ENCODE measurements around the gene RHOA.
"Not testable (repeated sequence)": the region's sequence is repeated elsewhere in the genome, so short reads cannot be mapped to it uniquely, and the experiment has no call there.

Gene RHOA

DNA sequence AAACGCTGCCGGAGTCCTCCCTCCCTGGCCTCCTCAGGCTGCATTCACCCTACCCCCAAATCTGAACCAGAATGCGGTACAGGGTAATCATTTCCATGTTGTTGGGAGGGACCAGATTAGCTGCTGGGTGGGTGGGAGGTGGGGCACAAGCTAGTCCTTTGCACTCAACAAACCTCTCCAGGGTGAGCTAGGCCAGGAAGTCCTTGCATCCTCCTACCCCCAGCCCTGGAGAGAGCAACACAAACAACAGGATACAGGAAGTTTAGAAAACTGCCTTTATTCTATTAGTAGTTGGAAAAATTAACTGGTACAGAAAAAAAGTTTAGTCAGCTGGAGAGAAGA, 52.9 kb downstream of the RHOA start:
- no peak for DNase-seq

DNA sequence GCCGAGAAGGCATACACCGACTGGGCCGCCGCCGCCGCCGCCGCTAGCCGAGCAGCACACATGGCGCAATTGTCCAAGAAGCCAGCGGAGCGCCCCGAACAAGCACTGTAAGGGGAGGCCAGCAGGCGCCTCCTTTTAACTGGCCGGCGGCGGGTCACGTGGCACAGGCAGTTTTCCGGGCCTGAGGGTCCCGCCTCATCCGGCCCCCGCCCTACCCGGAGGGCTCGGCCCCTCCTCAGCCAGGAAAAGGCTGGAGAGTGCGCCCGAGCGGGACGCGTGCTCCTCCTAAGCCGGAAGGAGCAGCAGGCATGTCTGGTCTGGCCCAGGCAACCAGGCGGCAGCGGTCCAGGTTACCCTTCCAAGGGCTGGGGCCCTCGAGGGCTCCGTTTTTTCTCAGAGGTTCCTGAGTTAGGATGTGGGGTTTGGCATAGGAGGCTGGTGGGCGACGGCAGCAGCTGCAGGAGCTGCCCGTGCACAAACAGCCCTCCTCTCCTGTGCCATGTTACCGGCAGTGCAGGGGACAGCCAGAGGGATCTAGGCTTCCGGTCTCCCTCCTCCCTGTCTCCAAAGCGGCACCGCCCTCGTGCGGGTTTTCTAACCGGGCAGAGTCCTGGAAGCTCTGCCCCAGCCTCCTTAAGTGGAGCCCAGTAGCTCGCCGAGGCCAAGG, 53.4 kb downstream of the RHOA start, which contains the start of gene GPX1:
Gene GPX1 (minus strand): TSS at position 137 of the 667 bp plus-strand sequence. CDS start 75 bp downstream, at position 62.
- DNase-seq: peak; percentile 81

DNA sequence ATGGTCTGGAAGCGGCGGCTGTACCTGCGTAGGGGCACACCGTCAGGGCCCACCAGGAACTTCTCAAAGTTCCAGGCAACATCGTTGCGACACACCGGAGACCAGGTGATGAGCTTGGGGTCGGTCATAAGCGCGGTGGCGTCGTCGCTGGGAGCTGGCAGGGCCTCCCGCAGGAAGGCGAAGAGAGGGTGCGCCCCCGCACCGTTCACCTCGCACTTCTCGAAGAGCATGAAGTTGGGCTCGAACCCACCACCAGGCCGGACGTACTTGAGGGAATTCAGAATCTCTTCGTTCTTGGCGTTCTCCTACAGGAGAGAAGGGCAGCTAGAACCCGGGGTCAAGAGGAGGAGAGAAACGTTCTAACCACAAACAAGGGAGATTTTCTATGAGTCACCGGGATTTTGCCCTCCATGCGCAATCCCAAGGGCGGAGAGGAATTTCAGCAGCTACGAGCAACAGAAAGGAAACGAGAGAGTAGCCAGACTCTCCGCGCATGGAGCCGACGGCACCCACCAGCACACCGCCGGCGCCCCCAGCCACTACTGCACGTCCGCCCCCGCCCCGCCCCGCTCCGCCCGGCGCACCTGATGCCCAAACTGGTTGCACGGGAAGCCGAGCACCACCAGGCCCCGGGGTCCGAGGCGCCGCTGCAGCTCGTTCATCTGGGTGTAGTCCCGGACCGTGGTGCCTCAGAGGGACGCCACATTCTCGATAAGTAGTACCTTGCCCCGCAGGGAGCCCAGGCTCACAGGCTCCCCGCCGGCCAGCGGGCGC, 54.1 kb downstream of the RHOA start:
- DNase-seq: not testable (repeated sequence)

DNA sequence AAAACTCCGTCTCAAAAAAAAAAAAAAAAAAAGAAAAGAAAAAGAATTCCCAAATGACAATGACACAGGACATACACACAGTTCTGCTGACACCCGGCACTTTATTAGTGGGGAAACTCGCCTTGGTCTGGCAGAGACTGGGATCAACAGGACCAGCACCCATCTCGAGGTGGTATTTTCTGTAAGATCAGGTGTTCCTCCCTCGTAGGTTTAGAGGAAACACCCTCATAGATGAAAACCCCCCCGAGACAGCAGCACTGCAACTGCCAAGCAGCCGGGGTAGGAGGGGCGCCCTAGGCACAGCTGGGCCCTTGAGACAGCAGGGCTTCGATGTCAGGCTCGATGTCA, 54.7 kb downstream of the RHOA start:
- not testable (repeated sequence) for DNase-seq

GRCh38 chr3:49352890-49353421, 58.8 kb downstream of the RHOA start:
- DNase-seq: no peak

GRCh38 chr3:49352281-49352680, 59.5 kb downstream of the RHOA start:
- DNase-seq: no peak

DNA sequence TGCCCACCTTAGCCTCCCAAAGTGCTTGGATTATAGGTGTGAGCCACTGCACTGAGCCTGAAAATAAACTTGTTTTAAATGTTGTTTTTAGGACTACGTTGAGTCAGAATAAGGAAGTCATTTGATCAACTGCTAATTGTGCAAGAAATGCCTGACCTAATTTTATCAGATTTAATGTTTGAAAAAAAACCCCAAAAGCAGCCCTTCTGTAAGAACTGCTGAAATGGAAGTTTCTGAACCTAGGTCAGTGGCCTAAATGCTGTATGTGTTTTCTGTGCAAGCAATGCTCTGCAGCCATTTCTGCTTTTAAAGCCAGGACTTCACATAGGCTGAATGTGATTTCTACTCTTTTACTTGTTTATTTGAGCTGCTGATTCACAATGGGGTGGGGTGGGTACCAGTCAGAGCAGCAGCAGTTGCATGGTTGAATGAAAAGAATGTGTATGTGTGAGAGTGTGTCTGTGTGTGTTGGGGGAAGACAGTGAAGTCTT, 60.2 kb downstream of the RHOA start:
- no peak for DNase-seq

- DNase-seq: no peak
These were observed 62.2 kb downstream of the RHOA start for GRCh38 chr3:49349348-49350114.

DNA sequence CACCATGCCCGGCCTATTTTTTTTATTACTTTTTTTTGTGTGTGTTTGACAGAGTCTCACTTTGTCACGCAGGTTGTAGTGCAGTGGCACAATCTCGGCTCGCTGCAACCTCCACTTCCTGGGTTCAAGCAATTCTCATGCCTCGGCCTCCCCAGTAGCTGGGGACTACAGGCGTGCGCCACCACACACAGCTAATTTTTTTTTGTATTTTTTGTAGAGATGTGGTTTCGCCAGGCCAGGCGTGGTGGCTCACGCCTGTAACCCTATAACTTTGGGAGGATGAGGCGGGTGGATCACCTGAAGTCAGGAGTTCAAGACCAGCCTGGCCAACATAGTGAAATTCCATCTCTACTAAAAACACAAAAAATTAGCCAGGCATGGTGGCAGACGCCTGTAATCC, 63.4 kb downstream of the RHOA start:
- DNase-seq: not testable (repeated sequence)

DNA sequence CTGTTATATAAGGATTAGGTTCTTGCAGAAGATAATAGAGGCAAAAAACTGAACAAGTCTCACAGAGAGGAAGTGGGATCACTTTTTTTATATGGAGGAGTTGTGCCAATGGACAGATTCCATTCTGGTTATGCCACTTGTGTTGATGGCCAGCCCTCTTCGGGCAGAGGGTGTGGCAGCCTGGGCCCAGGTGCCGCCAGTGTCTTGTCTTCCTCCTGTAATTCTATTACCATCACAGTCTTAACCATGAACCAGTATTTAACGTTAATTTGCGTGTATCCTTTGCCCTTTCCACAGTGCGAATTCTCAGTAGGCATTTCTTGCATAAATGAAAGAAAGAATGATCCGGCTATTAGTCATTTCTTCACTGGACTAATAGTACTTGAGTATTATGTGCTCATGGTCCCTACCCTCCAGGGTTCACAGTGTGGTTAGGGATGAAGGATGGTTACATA, 65.0 kb downstream of the RHOA start:
- no peak for DNase-seq

DNA sequence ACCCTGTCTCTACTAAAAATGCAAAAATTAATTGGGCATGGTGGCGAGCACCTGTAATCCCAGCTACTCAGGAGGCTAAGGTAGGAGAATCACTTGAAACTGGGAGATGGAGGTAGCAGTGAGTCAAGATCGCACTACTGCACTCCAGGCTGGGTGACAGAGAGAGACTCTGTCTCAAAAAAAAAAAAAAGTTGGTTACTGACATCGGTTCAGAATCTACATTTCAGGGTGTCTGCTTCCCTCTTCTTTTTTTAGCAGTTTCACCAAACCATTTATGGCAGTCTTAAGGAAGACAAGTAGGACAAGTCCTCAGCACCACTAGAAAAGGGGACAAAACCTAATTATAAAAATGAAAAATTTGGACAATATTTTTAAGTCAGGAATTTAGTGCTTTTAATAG, 68.6 kb downstream of the RHOA start:
- DNase-seq: no peak

DNA sequence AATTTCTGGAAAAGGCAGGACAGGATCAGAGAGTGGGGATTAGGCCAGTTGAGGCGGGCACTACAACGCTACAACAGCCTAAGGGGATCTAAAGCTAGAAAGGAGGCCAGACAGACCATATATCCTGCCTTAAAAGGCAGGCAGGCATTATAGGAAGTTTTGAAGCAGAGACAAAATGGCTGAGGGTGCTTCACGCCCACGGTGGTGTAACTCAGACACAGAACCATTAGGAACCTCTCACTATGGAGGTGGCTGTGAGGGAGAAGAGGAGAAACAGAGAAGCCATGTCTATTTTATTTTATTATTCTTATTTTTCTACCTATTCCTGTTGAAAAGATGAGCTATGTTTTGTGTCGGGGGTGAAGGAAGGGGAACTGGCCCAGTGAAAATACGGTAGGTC, 69.8 kb downstream of the RHOA start:
- DNase-seq: no peak

- DNase-seq: peak; percentile 75
These were observed 71.6 kb downstream of the RHOA start, which contains the start of gene USP4 for GRCh38 chr3:49339941-49340800. TSS of gene USP4 (minus strand) at chr3:49340053. CDS start at chr3:49340024, 29 bp downstream.

GRCh38 chr3:49339581-49339940, 72.2 kb downstream of the RHOA start:
- no peak for DNase-seq

DNA sequence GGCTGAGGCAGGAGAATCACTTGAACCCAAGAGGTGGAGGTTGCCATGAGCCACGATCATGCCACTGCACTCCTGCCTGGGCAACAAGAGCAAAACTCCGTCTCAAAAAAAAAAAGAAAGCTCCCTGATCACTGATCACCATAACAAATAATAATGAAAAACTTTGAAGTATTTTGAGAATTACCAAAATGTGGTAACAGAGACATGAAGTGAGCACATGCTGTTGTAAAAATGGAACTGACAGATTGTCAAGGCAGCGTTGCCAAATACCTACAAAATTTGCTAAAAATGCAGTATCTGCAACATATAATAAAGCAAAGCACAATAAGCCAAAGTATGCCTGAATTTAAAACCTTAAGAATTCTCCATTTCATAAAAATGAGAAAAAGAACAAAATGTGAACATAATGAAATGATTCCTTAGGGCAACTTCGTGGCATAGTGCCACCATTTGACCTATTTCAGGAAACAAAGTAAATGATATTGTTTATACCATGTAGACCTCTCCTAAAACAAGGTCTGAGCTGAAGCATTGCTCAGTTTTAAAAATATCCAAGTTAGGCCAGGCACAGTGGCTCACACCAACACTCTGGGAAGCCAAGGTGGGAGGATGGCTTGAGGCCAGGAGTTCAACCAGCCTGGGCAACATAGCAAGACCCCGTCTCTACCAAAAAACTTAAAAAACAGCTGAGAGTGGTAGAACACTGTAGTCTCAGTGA, 77.7 kb downstream of the RHOA start:
- no peak for DNase-seq

DNA sequence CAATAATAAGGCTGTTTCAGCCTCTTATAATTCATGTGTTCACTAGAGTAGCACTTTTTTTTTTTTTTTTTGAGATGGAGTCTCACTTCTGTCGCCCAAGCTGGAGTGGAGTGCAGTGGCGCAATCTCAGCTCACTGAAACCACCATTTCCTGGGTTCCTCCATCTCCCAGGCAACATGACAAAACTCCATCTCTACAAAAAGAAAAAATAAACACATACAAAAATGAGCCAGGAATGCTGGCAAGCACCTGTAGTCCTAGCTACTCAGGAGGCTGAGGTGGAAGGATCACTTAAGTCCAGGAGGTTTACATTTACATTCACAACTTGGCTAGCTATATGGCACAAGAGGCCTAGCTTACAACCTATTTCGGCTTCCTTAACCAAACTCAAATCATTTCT, 78.7 kb downstream of the RHOA start:
- no peak for DNase-seq

DNA sequence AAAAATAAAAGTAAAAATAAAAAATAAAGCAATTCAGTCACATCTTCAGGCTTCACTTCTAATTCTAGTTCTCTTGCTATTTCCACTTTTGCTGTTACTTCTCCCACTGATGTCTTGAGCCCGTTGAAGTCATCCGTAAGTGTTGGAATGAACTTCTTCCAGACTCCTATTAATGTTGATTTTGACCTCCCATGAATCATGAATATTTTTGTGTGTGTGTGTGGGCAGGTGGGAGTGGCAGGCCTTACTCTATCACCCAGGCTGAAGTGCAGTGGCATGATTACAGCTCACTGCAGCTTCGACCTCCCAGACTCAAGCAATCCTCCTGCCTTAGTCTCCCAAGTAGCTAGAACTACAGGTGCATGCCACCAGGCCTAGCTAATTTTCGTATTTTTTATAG, 82.6 kb downstream of the RHOA start:
- no peak for DNase-seq

DNA sequence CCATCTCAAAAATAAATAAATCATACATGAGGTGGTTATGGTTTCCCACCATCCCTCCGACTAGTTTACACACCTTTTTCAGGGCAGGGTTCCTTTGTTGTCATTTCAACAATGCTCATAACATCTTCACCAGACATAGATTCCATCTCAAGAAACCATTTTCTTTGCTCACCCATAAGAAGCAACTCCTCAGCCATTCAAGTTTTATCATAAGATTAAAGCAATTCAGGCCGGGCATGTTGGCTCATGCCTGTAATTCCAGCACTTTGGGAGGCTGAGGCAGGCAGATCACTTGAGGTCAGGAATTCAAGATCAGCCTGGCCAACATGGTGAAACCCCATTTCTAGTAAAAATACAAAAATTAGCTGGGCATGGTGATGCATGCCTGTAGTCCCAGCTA, 83.4 kb downstream of the RHOA start:
- not testable (repeated sequence) for DNase-seq

DNA sequence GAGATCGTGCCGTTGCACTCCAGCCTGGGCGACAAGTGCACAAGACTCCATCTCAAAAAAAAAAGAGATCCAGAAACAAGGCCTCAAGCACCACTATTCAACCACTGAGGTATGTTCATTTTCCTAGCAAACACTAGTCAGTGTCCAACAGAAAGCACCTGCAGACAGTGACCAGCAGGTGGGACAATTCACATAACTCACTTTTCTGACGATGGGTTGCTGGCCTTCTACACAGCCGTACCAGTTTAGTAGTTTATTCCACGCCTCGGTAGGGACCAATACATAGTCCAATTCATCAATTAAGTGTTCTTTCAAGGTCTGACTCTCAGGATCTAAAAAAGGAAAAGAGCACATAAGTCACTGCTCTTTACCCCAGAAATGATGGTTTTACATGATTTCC, 84.3 kb downstream of the RHOA start:
- no peak for DNase-seq

GRCh38 chr3:49324768-49325167, 87.0 kb downstream of the RHOA start:
- DNase-seq: no peak

DNA sequence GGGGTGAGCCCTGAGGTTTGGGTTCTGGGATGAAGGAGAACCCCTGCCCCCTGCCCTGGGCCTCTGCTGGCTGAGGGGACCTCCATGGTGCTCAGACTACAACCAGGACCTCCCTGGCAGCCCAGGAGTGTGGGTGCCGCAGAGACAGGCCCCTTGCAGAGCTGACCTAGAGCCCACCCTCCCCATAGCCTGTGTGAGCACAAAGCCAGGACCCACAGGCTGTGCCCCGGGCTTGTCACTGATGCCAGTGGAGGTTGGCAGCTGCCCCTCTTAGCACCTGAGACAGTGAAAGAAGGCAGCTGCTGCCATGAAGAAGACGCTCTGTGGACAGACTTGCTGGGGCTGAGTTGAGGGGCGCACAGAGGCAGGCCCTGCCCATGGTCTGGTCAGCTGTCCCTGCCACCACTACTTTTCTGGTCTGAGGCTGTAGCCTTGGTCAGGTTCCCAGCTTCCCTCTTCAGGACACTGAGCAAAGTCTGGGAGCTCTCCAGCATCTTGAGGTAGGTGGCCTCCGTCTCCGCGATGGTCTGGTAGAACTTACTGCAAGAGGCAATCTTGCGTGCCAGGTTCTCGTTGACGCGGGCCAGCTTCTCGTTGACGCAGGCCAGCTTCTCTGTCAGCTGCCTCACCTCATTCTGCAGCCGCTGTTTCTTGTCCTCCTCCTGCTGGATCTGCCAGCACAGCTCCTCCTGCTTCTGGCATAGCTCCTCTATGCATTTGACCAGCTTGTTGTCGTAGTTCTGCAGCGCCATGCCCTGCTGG, 94.9 kb downstream of the RHOA start:
- DNase-seq: no peak
